ENCODE measurements around the gene RARS2. TPM values are rescaled to one million over a fixed set of nuclear protein-coding genes. Genes with fewer than 3 reads are reported as not detected.

RARS2 gene
- total and polyA plus RNA-seq, 2 of the 8 experiments (the other 6 are each of a cell fraction or from before 2014, with no cell fraction given), result 10.2 to 40.5 TPM

- no peak overlapping the region for H2AFZ ChIP-seq (ENCODE audit: low read length)
- no peak overlapping the region for H3K18ac ChIP-seq (ENCODE audit: extremely low read depth, low read length)
- no peak overlapping the region for H3K23ac ChIP-seq (ENCODE audit: insufficient read length)
- no peak overlapping the region for H2BK20ac ChIP-seq (ENCODE audit: low read length)
- H2BK5ac ChIP-seq (ENCODE audit: low read depth, low read length), result no peak overlapping the region
- WGBS, 2 experiments (ENCODE audit: extremely low coverage in 1 of 2, insufficient coverage in 1 of 2, insufficient read length in 1 of 2, insufficient replicate concordance in 2 of 2, low coverage in 1 of 2, low lambda C conversion rate in 2 of 2, missing lambda C conversion rate in 1 of 2), result 88% methylated on average over 1 of the region's 1 CpG; no CpG with 5 or more reads in 1 of the 2 experiments
- H3K27ac ChIP-seq (ENCODE audit: low read depth, low read length), result no peak overlapping the region
- H4K8ac ChIP-seq (ENCODE audit: extremely low read depth, insufficient read depth, low read length), result no peak overlapping the region
- H4K91ac ChIP-seq (replicated peaks; ENCODE audit: insufficient read length, low read length), result no peak overlapping the region
- no peaks in the 10 kb centered on the region for H3K79me1 ChIP-seq (ENCODE audit: low read depth, low read length)
- ChIA-PET CTCF (ENCODE audit: partially characterized antibody) (interaction anchor here (0.6 kb wide), 1 partner anchor 146 kb away, joined by 3 read pairs; no protein-coding TSS in a partner anchor), POLR2A (ENCODE audit: partially characterized antibody) (interaction anchor here (1.1 kb wide), 1 partner anchor 12 kb away, joined by 3 read pairs; no protein-coding TSS in a partner anchor)
- peaks cover 0 to 1% of the 10 kb centered on the region in 2 experiments for H4K20me1 ChIP-seq (replicated peaks in 1 of 2; ENCODE audit: control insufficient read depth in 1 of 2, insufficient read depth in 2 of 2, low read length in 2 of 2)
- H3K23me2 ChIP-seq (ENCODE audit: low read depth, low read length), result no peaks in the 10 kb centered on the region
- no peaks in the 10 kb centered on the region for H3K4me1 ChIP-seq (replicated peaks in 1 of 4; ENCODE audit: control insufficient read depth in 3 of 4, insufficient read depth in 4 of 4, low read length in 3 of 4)
- no peak overlapping the region for H2BK12ac ChIP-seq (ENCODE audit: low read depth, low read length)
- no peak overlapping the region for H3K4me3 ChIP-seq (ENCODE audit: extremely low read depth in 1 of 4, insufficient read depth in 2 of 4, low read depth in 3 of 4, low read length in 4 of 4)
- no peaks in the 10 kb centered on the region for H3K79me2 ChIP-seq (ENCODE audit: control insufficient read depth in 1 of 2, insufficient read depth in 2 of 2, low read length in 2 of 2)
- H2BK120ac ChIP-seq (replicated peaks; ENCODE audit: low read depth, low read length), result no peak overlapping the region
- H2AK5ac ChIP-seq (ENCODE audit: low read depth, low read length), result no peak overlapping the region
- no peak overlapping the region for H3K56ac ChIP-seq (replicated peaks; ENCODE audit: insufficient read length, low read depth, low read length)
- no peak overlapping the region for H3K4me2 ChIP-seq (ENCODE audit: insufficient read depth in 1 of 2, low read depth in 2 of 2, low read length in 2 of 2)
- peaks cover 0 to 28% (median 10%) of the 10 kb centered on the region in 4 experiments; a peak in 6 of 8 replicates for H3K36me3 ChIP-seq (ENCODE audit: control insufficient read depth in 2 of 4, insufficient read depth in 4 of 4, low read length in 3 of 4)
- no peaks in the 10 kb centered on the region for H3K27me3 ChIP-seq (replicated peaks in 1 of 4; ENCODE audit: control insufficient read depth in 3 of 4, extremely low read depth in 1 of 4, insufficient read depth in 3 of 4, low read length in 3 of 4)
- no peak overlapping the region for H3K14ac ChIP-seq (ENCODE audit: insufficient read length)
- no peak overlapping the region for H3K9ac ChIP-seq (replicated peaks in 1 of 4; ENCODE audit: extremely low read depth in 1 of 4, low read depth in 3 of 4, low read length in 3 of 4)
- H3K4ac ChIP-seq (replicated peaks; ENCODE audit: insufficient read length, low read depth, low read length), result no peak overlapping the region
- no peak overlapping the region for H4K5ac ChIP-seq (ENCODE audit: insufficient read length, low read depth, low read length)
- FAIRE-seq, result no peak
- no peak overlapping the region for H2BK15ac ChIP-seq (ENCODE audit: low read length)
- H3K9me3 ChIP-seq (ENCODE audit: insufficient read depth in 2 of 2, low read depth in 1 of 2, low read length in 1 of 2), result no peaks in the 10 kb centered on the region
- DNase-seq (ENCODE audit: low read depth in 1 of 2, low spot score in 2 of 2), result no peak
- TF ChIP-seq CHD1 (IDR thresholded peaks at IDR 0.05; ENCODE audit: low read depth, low read length) (no peak), RNF2 (IDR thresholded peaks at IDR 0.05; ENCODE audit: borderline replicate concordance, low read depth, low read length, missing control alignments, poor library complexity, severe bottlenecking) (no peak), PHF8 (conservative IDR thresholded peaks at IDR 0.05; ENCODE audit: low read depth, low read length) (no peak)
These were observed 41.0 kb upstream of the RARS2 start for GRCh38 chr6:87630746-87631145.

Measured in H1 (cell line).